ENCODE data around the gene CDH13.

CDH13 gene

DNA sequence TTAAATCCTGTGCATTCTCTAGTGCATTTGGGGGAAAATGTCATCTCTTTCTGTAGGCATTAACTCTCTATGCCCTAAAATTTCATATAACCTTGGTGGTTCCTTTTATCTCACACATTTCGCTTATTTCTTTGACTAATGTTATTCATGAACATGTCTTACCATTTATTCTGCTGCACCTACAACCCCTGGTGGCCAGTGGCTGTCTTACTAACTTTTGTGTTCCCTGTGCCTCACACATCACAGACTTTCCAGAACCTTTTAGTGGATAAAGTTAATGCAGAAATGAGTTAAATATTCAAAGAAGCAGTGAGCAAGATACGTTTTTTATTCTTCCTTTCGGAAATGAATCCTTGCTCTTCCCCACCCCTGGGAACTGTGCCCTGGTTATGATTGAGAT is 111.9 kb downstream of the CDH13 start:
- Mint-ChIP-seq H3K36me3 (ENCODE audit: low read depth) (no peaks in the 10 kb centered on the region), H3K4me1 (ENCODE audit: low read depth) (no peaks in the 10 kb centered on the region), H3K4me3 (no peak overlapping the region), H3K27ac (no peak overlapping the region), H3K27me3 (peaks cover 2% of the 10 kb centered on the region), H3K9me3 (no peaks in the 10 kb centered on the region)
- intact Hi-C loops (cut with micrococcal nuclease): no loop called here

DNA sequence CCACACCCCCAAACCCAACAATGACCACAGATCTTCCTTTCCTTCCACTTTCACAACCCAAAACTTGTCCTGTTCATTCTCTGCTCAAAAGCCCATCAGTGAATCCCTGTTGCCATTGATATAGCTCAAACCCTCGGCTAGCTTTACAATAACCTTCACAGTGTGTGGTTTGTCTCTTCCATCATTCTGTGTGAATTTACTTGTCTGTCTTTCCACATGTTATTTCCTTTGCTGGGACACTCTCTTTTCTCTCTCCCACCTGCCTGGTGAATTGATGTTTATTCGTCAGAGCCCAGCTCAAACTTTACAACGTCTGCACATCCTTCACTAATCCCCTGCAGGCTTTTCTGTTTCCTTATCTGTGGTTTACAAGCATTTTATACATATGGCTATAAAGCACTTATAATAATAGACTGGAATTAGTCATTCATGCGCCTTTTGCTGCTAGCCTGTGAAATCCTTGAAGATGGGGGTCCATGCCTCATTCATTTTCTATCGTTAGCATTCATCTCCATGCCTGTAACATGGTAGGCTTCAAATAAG is 114.4 kb downstream of the CDH13 start:
- Mint-ChIP-seq H3K4me3 (no peak overlapping the region), H3K27ac (no peak overlapping the region), H3K9me3 (no peaks in the 10 kb centered on the region), H3K36me3 (ENCODE audit: low read depth) (no peaks in the 10 kb centered on the region), H3K4me1 (ENCODE audit: low read depth) (no peaks in the 10 kb centered on the region), H3K27me3 (peaks cover 2% of the 10 kb centered on the region)
- intact Hi-C loops (cut with micrococcal nuclease): no loop called here

DNA sequence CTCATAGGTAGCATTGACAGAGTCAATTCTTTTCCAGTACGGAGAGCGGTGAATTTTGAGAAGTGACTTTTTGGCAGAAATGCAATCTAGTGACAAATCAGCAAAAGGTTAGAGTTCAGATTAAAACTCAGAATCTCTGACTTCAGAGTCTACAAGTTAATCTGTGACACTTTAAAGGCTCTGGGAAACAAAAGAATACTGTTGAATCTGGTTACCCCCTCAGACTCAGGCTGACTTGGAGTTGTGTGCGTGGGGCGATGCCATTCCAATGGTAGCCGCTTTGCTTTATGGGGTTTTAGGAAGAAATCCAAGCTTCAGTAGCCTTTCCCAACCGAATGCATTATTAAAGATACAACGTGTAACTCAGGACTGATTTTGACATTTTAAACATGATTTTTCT is 118.2 kb downstream of the CDH13 start:
- H3K27me3 Mint-ChIP-seq: no peaks in the 10 kb centered on the region
- H3K4me1 Mint-ChIP-seq (ENCODE audit: low read depth): no peaks in the 10 kb centered on the region
- no peaks in the 10 kb centered on the region for H3K9me3 Mint-ChIP-seq
- intact Hi-C loops (cut with micrococcal nuclease): no loop called here
- H3K27ac Mint-ChIP-seq: no peak overlapping the region
- no peaks in the 10 kb centered on the region for H3K36me3 Mint-ChIP-seq (ENCODE audit: low read depth)
- H3K4me3 Mint-ChIP-seq: no peak overlapping the region

DNA sequence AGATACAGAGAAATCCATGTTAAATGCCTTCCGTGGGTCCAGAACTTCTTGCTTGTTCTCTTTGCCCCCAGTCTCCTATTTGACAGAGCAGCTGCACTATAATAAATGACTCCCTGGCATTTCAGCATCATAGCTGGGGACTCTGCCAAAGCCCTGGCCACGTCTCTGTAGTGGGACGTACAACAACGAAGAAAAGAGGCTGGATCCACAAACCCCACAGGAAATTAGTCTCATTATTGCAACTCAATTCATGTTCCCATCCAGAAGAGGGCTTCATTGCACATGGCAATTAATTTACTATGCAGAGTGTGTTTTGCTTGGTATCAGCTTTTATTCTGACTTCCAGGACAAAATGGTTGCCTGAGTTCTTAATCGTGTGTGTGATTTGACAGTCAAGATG is 121.3 kb downstream of the CDH13 start:
- no peaks in the 10 kb centered on the region for H3K4me1 Mint-ChIP-seq (ENCODE audit: low read depth)
- peaks cover 2% of the 10 kb centered on the region for H3K27me3 Mint-ChIP-seq
- intact Hi-C loops (cut with micrococcal nuclease): no loop called here
- no peaks in the 10 kb centered on the region for H3K9me3 Mint-ChIP-seq
- H3K4me3 Mint-ChIP-seq: no peak overlapping the region
- H3K27ac Mint-ChIP-seq: no peak overlapping the region
- H3K36me3 Mint-ChIP-seq (ENCODE audit: low read depth): no peaks in the 10 kb centered on the region

DNA sequence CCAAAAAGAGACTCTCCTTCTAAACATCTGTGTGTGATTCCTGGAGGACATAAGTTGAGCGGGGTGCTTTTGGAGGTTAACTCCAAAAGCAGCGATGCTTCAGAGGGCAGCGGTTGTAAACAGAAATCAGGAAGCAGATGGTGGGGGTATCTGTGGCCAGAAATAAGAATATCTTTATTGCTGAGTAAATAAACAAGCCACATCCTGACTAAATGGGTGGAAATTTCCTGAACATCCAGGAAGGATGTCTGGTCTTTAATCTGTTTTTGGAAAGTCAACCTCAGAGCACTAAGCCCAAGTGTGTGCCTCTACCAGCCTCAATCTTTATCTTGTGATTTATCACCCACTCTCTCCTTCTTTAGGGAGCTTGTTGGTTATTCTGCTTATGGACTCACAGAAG is 123.3 kb downstream of the CDH13 start:
- Mint-ChIP-seq H3K4me3 (no peak overlapping the region), H3K36me3 (ENCODE audit: low read depth) (no peaks in the 10 kb centered on the region), H3K9me3 (no peaks in the 10 kb centered on the region), H3K27me3 (peaks cover 2% of the 10 kb centered on the region), H3K4me1 (ENCODE audit: low read depth) (no peaks in the 10 kb centered on the region), H3K27ac (no peak overlapping the region)
- intact Hi-C loops (cut with micrococcal nuclease): no loop called here

DNA sequence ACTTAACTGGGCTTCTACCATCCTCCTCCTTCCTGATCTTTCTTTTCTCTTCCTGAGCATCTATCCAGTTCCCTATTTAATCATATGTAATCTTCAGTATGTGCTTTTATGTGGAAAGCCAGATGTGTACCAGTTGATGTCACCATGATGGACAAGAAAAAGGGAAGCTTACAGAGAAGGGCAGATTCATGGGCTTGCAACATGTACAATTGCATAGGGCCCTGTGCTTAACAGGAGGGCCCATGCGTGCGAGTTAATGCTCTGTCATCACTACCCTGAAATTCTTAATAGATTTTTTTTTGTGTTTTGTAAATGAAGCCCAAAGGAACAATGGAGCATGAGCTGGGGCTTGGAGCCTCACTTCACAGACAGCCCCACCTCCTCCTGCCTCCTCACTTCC is 124.3 kb downstream of the CDH13 start:
- Mint-ChIP-seq H3K9me3 (no peaks in the 10 kb centered on the region), H3K4me3 (no peak overlapping the region), H3K36me3 (ENCODE audit: low read depth) (no peaks in the 10 kb centered on the region), H3K4me1 (ENCODE audit: low read depth) (no peaks in the 10 kb centered on the region), H3K27me3 (peaks cover 2% of the 10 kb centered on the region), H3K27ac (no peak overlapping the region)
- intact Hi-C loops (cut with micrococcal nuclease): no loop called here

DNA sequence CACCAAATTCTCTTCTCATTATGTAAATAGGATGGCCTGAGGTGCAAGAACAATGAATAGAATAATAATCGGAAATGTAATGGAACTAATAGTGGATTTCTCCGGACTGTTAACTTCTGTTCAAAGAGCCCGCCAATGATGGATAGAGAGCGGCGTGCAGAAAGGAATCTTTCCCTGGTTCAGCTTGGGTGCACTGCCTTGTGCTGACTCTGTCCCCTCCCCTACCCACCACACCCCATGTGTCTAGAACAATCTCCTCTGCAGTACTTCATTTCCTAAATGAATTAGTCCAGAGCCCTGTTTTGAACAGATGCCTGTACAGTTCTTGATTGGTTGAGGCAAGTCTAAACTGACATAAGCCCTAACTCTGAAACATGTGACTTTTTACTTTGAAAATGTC is 125.4 kb downstream of the CDH13 start:
- Mint-ChIP-seq H3K4me1 (ENCODE audit: low read depth) (no peaks in the 10 kb centered on the region), H3K4me3 (no peak overlapping the region), H3K9me3 (no peaks in the 10 kb centered on the region), H3K27ac (no peak overlapping the region), H3K27me3 (peaks cover 2% of the 10 kb centered on the region), H3K36me3 (ENCODE audit: low read depth) (no peaks in the 10 kb centered on the region)
- intact Hi-C loops (cut with micrococcal nuclease): no loop called here

DNA sequence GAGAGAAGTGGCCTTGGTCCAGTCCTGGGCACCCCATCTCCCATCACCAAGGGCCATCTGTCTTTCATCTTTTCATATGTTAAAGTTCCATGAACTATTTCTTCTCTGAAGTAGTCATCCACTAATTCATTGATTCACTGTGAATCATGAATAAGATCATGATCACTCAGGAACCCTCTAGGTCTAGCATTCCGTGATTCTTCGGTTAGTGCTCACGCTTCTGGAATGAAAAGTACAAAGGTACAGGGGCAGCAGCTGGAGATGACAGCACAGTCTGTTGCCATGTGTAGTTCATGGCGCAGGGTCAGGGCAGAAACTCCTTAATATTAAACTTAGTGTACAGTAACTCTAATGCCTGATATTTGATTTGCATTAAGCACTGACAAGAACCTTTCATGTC is 127.1 kb downstream of the CDH13 start:
- H3K36me3 Mint-ChIP-seq (ENCODE audit: low read depth): no peaks in the 10 kb centered on the region
- intact Hi-C loops (cut with micrococcal nuclease): no loop called here
- H3K4me3 Mint-ChIP-seq: no peak overlapping the region
- H3K27ac Mint-ChIP-seq: no peak overlapping the region
- H3K4me1 Mint-ChIP-seq (ENCODE audit: low read depth): no peaks in the 10 kb centered on the region
- no peaks in the 10 kb centered on the region for H3K9me3 Mint-ChIP-seq
- H3K27me3 Mint-ChIP-seq: peaks cover 2% of the 10 kb centered on the region

DNA sequence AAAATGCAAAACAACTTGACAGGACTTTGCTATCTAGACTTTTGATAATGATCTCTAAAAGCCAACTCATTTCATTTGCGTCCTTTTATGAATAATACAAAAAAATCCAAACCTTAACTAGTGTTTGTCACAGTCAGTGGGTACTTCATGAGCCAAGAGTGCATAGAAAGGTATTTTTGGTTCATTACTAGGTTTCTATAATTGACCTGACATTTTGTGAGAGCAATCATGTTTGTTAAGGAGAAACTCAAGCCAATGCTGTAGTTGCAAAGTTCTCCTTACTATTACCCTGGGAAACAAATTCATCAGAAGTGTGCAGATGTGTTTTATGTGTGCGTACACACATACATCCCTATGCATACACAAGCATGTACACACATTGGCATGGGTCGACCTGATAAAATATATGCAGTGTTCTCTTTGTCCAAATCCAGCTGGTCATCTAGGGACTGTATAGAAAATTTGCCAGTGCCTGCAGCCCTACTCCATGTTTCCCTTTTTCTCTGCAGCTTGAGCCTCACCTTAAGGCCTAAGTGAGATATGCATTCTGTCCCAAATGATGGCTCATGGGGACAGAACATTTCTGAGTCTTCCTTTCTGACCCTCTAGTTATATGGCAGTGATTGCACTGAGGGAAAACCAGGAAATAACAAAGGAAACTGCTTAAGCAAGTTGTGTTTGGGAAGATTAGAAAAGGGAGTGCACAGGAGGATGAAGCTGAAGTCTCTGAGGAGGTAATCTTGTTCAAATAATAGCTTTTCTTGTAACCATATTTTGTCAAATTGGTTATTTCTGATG is 128.1 kb downstream of the CDH13 start:
- intact Hi-C loops (cut with micrococcal nuclease): no loop called here
- peaks cover 2% of the 10 kb centered on the region for H3K27me3 Mint-ChIP-seq
- H3K27ac Mint-ChIP-seq: no peak overlapping the region
- H3K36me3 Mint-ChIP-seq (ENCODE audit: low read depth): no peaks in the 10 kb centered on the region
- no peaks in the 10 kb centered on the region for H3K9me3 Mint-ChIP-seq
- H3K4me3 Mint-ChIP-seq: no peak overlapping the region
- H3K4me1 Mint-ChIP-seq (ENCODE audit: low read depth): no peaks in the 10 kb centered on the region

DNA sequence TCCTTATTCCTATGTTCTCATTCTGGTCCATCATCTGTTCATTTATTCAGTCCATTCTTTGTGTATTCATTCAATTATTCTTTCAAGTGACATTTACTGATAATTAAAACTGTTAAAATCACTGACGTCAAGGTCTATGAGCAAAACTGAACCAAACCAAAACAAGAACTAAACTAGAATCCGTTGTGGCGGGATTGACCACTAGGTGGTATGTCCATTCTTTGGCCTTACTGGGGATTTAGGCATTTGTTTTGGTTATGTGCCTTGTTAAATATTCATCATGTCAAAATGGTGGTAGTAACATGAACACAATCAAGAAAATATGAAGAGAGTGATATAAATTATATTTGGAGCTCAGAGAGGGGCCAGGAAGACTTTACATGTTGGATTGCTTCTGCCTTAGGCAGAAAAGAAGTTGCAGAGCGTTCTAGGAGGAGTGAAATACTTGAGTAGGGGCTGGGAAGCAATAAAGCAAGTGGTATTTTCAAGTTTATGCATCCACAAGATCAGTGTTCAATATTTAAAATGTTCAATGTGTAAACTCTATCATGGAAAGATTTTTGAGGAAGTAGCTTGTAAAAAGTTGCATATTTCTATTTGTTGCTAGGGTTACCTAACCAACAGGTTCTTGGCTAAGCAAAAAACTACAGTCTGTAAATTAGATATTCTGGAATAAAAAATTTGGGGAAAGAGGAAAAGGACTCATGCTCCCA is 129.0 kb downstream of the CDH13 start:
- Mint-ChIP-seq H3K27ac (no peak overlapping the region), H3K4me1 (ENCODE audit: low read depth) (no peaks in the 10 kb centered on the region), H3K36me3 (ENCODE audit: low read depth) (no peaks in the 10 kb centered on the region), H3K9me3 (no peaks in the 10 kb centered on the region), H3K4me3 (no peak overlapping the region), H3K27me3 (peaks cover 2% of the 10 kb centered on the region)
- intact Hi-C loops (cut with micrococcal nuclease): no loop called here

DNA sequence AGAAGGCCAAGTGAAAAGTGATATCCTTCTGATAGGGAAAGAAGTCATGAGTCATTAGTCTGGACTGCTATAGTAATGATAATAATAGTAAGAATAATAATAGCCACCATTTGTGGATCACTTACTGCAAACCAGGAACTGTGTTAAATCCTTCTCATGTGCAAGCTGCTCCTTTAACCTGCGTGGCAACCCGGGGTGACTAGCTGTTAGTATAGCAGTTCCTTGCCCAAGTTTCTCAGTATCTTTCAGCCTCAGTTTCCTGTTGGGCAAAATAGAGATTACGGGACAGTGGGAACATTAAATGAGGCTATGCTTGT is 129.5 kb downstream of the CDH13 start:
- intact Hi-C loops (cut with micrococcal nuclease): no loop called here
- H3K9me3 Mint-ChIP-seq: no peaks in the 10 kb centered on the region
- no peak overlapping the region for H3K4me3 Mint-ChIP-seq
- peaks cover under 1% of the 10 kb centered on the region for H3K27me3 Mint-ChIP-seq
- no peaks in the 10 kb centered on the region for H3K4me1 Mint-ChIP-seq (ENCODE audit: low read depth)
- no peak overlapping the region for H3K27ac Mint-ChIP-seq
- no peaks in the 10 kb centered on the region for H3K36me3 Mint-ChIP-seq (ENCODE audit: low read depth)

DNA sequence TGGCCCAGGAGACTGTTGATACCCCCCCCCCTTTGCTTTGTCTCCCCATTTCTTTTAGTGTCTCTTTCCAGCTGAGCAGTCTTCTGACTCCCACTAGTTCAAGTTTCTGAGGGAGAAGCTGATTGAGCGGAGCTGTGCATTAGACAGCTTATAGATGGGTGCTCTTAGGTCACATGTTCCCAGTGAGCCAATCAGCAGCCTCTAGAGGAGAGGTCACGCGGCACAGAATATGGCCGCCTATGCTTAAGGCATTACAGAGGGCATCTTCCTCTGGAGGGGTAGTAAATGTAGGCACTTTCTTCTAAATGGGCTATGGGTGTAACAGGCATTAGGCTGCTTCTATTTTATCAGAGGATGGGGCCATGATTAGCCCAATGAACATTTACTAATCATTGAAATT is 131.6 kb downstream of the CDH13 start:
- no peaks in the 10 kb centered on the region for H3K9me3 Mint-ChIP-seq
- H3K36me3 Mint-ChIP-seq (ENCODE audit: low read depth): no peaks in the 10 kb centered on the region
- intact Hi-C loops (cut with micrococcal nuclease): no loop called here
- no peak overlapping the region for H3K27ac Mint-ChIP-seq
- H3K4me1 Mint-ChIP-seq (ENCODE audit: low read depth): peaks cover 5% of the 10 kb centered on the region
- H3K4me3 Mint-ChIP-seq: no peak overlapping the region
- no peaks in the 10 kb centered on the region for H3K27me3 Mint-ChIP-seq

DNA sequence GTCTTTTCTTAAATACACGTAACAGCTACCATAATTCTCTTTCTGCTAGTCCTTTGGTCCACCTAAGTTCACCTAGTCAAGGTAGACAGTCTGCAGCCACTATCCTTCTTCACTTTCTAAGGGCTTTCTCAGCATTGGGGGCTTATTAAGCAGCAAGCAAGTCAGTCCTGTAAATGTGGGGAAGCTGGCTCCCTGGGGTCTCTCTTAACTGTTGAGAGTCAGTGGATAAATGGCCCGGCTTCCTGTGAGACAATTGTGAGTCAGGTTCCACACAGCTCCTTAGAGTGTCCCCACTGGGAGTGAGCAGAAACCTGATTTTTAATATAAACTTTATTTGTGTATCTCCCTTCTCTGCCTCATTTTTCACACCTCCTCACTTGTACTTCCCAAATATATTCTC is 132.1 kb downstream of the CDH13 start:
- no peak overlapping the region for H3K4me3 Mint-ChIP-seq
- H3K36me3 Mint-ChIP-seq (ENCODE audit: low read depth): no peaks in the 10 kb centered on the region
- intact Hi-C loops (cut with micrococcal nuclease): no loop called here
- no peaks in the 10 kb centered on the region for H3K9me3 Mint-ChIP-seq
- H3K4me1 Mint-ChIP-seq (ENCODE audit: low read depth): peaks cover 5% of the 10 kb centered on the region
- H3K27me3 Mint-ChIP-seq: no peaks in the 10 kb centered on the region
- no peak overlapping the region for H3K27ac Mint-ChIP-seq

DNA sequence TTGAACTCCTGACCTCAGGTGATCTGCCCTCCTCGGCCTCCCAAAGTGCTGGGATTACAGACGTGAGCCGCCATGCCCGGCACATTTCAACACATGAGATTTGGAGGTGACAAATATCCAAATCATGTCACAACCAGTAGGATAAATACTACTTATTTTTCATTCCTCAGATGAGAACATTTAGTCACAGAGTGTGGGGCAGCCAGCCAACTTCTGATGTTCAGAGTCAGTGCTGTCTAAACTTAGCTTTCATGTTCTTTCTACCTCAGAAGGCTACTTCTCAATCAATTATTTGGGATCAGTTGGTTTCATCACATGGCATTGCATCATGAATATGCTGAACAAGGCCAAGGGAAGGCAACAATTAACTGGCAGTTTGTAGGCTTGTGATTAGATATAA is 134.5 kb downstream of the CDH13 start:
- intact Hi-C loops (cut with micrococcal nuclease): no loop called here
- Mint-ChIP-seq H3K36me3 (ENCODE audit: low read depth) (no peaks in the 10 kb centered on the region), H3K9me3 (no peaks in the 10 kb centered on the region), H3K27me3 (no peaks in the 10 kb centered on the region), H3K4me3 (no peak overlapping the region), H3K4me1 (ENCODE audit: low read depth) (peaks cover 5% of the 10 kb centered on the region), H3K27ac (no peak overlapping the region)

DNA sequence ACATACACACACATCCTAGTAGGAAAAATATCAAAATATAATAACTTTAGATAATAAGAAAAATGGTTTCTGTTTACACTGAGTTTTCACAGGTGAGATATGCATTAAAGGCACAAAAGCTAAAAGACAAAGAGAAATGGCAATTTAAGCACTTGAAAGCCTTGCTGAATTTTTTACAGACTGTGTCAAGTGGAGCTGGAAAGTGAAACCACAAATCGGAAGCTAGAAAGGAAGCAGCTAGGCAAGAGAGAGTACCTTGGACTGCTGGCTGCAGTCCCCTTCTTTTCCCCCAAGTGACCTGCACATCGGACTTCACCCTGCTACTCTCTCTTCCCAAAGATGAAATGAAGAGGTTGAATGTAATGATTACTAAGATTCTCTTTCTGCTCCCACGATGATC is 135.1 kb downstream of the CDH13 start:
- Mint-ChIP-seq H3K27me3 (no peaks in the 10 kb centered on the region), H3K4me3 (no peak overlapping the region), H3K4me1 (ENCODE audit: low read depth) (peaks cover 5% of the 10 kb centered on the region), H3K9me3 (no peaks in the 10 kb centered on the region), H3K27ac (no peak overlapping the region), H3K36me3 (ENCODE audit: low read depth) (no peaks in the 10 kb centered on the region)
- intact Hi-C loops (cut with micrococcal nuclease): no loop called here
